PFSK-1 (cell line): ENCODE measurements around the gene ATXN8OS.

Experiments used
- FOXP2 ChIP-seq: optimal IDR thresholded peaks from 2 replicates; pipeline ENCODE3; 2011; ENCODE audit warnings: borderline replicate concordance, control low read depth, inconsistent platforms; ENCODE audit not compliant: insufficient read depth; ENCODE audit errors: extremely low read length, extremely low read depth
- POLR2AphosphoS5 ChIP-seq: IDR thresholded peaks from 2 replicates; pipeline ENCODE4 v1.6.1; 2012; ENCODE audit warnings: low read depth, mild to moderate bottlenecking, control low read depth, low read length, moderate library complexity
- REST ChIP-seq, 2 experiments: IDR thresholded peaks; 2 replicates each; pipeline versions ENCODE4 v1.6.1 to v1.8.0; 2011 to 2012; ENCODE audit warnings: low read depth in 2 of 2, low read length in 2 of 2, control low read depth in 1 of 2, inconsistent platforms in 1 of 2, mild to moderate bottlenecking in 1 of 2, moderate library complexity in 1 of 2; ENCODE audit not compliant: insufficient read depth in 1 of 2
- SIN3A ChIP-seq: IDR thresholded peaks from 2 replicates; pipeline ENCODE4 v1.6.1; 2012; ENCODE audit warnings: mild to moderate bottlenecking, low read length, moderate library complexity, borderline replicate concordance; ENCODE audit not compliant: insufficient read depth
- TAF1 ChIP-seq: IDR thresholded peaks from 2 replicates; pipeline ENCODE4 v1.6.1; 2012; ENCODE audit warnings: low read length, control low read depth, borderline replicate concordance; ENCODE audit not compliant: insufficient read depth

DNA sequence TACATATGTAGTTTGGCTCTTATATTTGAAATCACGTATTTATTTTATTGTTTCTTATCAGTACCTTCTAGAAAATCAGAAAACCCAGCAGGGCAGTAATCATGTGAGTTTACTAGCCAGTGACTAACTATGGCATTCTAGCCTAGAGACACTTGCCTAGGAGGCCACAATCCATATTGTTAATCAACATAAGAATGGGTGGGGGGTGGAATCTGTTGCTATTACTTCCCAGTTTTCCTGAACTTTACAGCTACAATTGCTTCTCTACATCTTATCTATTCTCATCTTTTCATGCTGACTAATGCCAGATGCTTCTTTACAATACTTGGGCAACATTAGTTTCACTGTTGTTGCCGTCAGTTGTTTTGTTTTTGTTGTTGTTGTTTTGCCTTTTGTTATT lies 18.7 kb upstream of the ATXN8OS start:
- TF ChIP-seq POLR2AphosphoS5: no peak
- no peak for TF ChIP-seq REST (IDR thresholded peaks at IDR 0.05; ENCODE audit: insufficient read depth in 1 of 2, low read depth in 2 of 2, low read length in 2 of 2)
- no peak for TF ChIP-seq TAF1
- no peak for TF ChIP-seq SIN3A
- TF ChIP-seq FOXP2: no peak
